SU-DHL-6 (cell line): ENCODE data around the gene MX2.

ENCODE experiments used
- H2AFZ ChIP-seq: fragments of 200-600 bp; sonication (generic); 2 replicates; pipeline ENCODE4 v1.6.1; 2014; ENCODE audit warnings: low read depth, mild to moderate bottlenecking, moderate library complexity, mixed read lengths, antibody characterized with exemption, low read length; ENCODE audit not compliant: severe bottlenecking
- H3F3A ChIP-seq: fragments of 200-600 bp; shearing (Covaris generic); 2 replicates; pipeline ENCODE4 v1.6.0; 2016; ENCODE audit warnings: antibody characterized with exemption, mild to moderate bottlenecking; ENCODE audit not compliant: insufficient read depth
- H3K27ac ChIP-seq: fragments of 200-600 bp; sonication (generic); 2 replicates; pipeline ENCODE4 v1.5.1; 2016; ENCODE audit warnings: low read depth, mild to moderate bottlenecking, low read length, moderate library complexity, mixed read lengths
- H3K27me3 ChIP-seq: fragments of 200-600 bp; sonication (generic), shearing (Covaris generic); 2 replicates; pipeline ENCODE4 v1.6.0; 2014; ENCODE audit warnings: mild to moderate bottlenecking, low read length
- H3K36me3 ChIP-seq: fragments of 200-600 bp; sonication (generic); 2 replicates; pipeline ENCODE4 v1.6.1; 2014; ENCODE audit warnings: mild to moderate bottlenecking, low read length, mixed read lengths
- H3K4me2 ChIP-seq: fragments of 300-600, 200-600 bp; shearing (Covaris generic), sonication (generic); 2 replicates; pipeline ENCODE4 v1.6.0; 2014; ENCODE audit warnings: low read length, low read depth, mild to moderate bottlenecking; ENCODE audit not compliant: poor library complexity, severe bottlenecking
- H3K4me3 ChIP-seq: fragments of 200-600 bp; sonication (generic); 2 replicates; pipeline ENCODE4 v1.5.1; 2014; ENCODE audit warnings: antibody characterized with exemption, low read length, mild to moderate bottlenecking, mixed read lengths; ENCODE audit not compliant: insufficient read depth, poor library complexity, severe bottlenecking
- H3K79me2 ChIP-seq: fragments of 200-600 bp; sonication (generic); 2 replicates; pipeline ENCODE4 v1.6.1; 2014; ENCODE audit warnings: mild to moderate bottlenecking, low read length, moderate library complexity; ENCODE audit not compliant: insufficient read depth
- H3K9ac ChIP-seq: fragments of 200-600 bp; sonication (generic); 2 replicates; pipeline ENCODE4 v1.7.0; 2014; ENCODE audit warnings: mild to moderate bottlenecking, low read length
- H3K9me2 ChIP-seq: fragments of 200-600 bp; sonication (generic); replicated peaks from 2 replicates; pipeline ENCODE4 v1.6.1; 2014; ENCODE audit warnings: low read length; ENCODE audit not compliant: insufficient read depth
- H3K9me3 ChIP-seq: fragments of 200-600 bp; sonication (generic); 2 replicates; pipeline ENCODE4 v1.6.1; 2014; ENCODE audit warnings: low read length, mixed read lengths; ENCODE audit not compliant: insufficient read depth
- H4K20me1 ChIP-seq: fragments of 200-600 bp; sonication (generic); 2 replicates; pipeline ENCODE4 v1.6.1; 2014; ENCODE audit warnings: low read depth, mild to moderate bottlenecking, antibody characterized with exemption, low read length, moderate library complexity, mixed read lengths
- EZH2phosphoT487 ChIP-seq: fragments of 200-600 bp; sonication (generic), shearing (Covaris generic); conservative IDR thresholded peaks from 2 replicates; pipeline ENCODE4 v1.6.1; 2018; ENCODE audit warnings: mild to moderate bottlenecking, antibody characterized with exemption, low read length, moderate library complexity, mixed read lengths
- TF ChIP-seq, protein P1 (sequence below): fragments of 200-600 bp; sonication (generic); IDR thresholded peaks from one replicate; pipeline ENCODE4 v1.5.1; 2017; ENCODE audit warnings: antibody characterized with exemption, mild to moderate bottlenecking, low read length, moderate library complexity; ENCODE audit not compliant: insufficient read depth, poor library complexity, severe bottlenecking

MX2 gene

GRCh38 chr21:41379901-41380300 lies 18.1 kb downstream of the MX2 start:
- no peak overlapping the region for H3K4me2 ChIP-seq
- H4K20me1 ChIP-seq: no peaks in the 10 kb centered on the region
- H3K36me3 ChIP-seq: peaks cover 1% of the 10 kb centered on the region; the same call in 1 of the 2 replicates
- no peak overlapping the region for H3K9ac ChIP-seq
- no peak for TF ChIP-seq EZH2phosphoT487
- TF ChIP-seq, protein P1, sequence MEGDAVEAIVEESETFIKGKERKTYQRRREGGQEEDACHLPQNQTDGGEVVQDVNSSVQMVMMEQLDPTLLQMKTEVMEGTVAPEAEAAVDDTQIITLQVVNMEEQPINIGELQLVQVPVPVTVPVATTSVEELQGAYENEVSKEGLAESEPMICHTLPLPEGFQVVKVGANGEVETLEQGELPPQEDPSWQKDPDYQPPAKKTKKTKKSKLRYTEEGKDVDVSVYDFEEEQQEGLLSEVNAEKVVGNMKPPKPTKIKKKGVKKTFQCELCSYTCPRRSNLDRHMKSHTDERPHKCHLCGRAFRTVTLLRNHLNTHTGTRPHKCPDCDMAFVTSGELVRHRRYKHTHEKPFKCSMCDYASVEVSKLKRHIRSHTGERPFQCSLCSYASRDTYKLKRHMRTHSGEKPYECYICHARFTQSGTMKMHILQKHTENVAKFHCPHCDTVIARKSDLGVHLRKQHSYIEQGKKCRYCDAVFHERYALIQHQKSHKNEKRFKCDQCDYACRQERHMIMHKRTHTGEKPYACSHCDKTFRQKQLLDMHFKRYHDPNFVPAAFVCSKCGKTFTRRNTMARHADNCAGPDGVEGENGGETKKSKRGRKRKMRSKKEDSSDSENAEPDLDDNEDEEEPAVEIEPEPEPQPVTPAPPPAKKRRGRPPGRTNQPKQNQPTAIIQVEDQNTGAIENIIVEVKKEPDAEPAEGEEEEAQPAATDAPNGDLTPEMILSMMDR: no peak
- H3K9me3 ChIP-seq: no peaks in the 10 kb centered on the region
- H3K4me3 ChIP-seq: no peak overlapping the region
- peaks cover 8% of the 10 kb centered on the region; the same call in 1 of the 2 replicates for H3K79me2 ChIP-seq
- no peak overlapping the region for H2AFZ ChIP-seq
- H3K27me3 ChIP-seq: no peaks in the 10 kb centered on the region
- no peaks in the 10 kb centered on the region for H3F3A ChIP-seq
- H3K9me2 ChIP-seq: no peaks in the 10 kb centered on the region
- no peak overlapping the region for H3K27ac ChIP-seq

DNA sequence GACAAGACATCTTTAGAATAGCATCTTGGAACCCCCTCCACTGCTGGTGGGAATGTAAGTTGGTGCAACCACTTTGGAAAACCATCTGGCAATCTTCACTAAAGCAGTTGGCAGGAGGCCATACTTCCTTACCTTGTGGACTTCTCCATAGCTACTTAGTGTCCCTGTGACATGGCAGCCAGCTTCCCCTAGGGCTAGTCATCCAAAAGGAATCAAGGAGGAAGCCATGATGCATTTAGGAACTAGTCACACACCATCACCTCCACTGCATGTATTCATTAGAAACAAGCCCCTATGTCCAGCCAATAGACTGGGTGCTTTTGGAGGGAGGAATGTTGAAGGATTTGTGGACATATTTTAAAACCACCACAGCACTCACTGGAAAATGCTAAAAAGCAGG lies 19.9 kb downstream of the MX2 start:
- Histone ChIP-seq H3K4me2 (no peak overlapping the region), H4K20me1 (no peaks in the 10 kb centered on the region), H3K9me2 (no peaks in the 10 kb centered on the region), H3K27me3 (no peaks in the 10 kb centered on the region), H2AFZ (no peak overlapping the region), H3K36me3 (peaks cover 3% of the 10 kb centered on the region; the same call in 1 of the 2 replicates), H3K9me3 (no peaks in the 10 kb centered on the region), H3K79me2 (no peaks in the 10 kb centered on the region), H3K4me3 (no peak overlapping the region), H3K9ac (no peak overlapping the region), H3K27ac (no peak overlapping the region), H3F3A (no peaks in the 10 kb centered on the region)
- TF ChIP-seq EZH2phosphoT487: no peak
- TF ChIP-seq, protein P1: no peak

DNA sequence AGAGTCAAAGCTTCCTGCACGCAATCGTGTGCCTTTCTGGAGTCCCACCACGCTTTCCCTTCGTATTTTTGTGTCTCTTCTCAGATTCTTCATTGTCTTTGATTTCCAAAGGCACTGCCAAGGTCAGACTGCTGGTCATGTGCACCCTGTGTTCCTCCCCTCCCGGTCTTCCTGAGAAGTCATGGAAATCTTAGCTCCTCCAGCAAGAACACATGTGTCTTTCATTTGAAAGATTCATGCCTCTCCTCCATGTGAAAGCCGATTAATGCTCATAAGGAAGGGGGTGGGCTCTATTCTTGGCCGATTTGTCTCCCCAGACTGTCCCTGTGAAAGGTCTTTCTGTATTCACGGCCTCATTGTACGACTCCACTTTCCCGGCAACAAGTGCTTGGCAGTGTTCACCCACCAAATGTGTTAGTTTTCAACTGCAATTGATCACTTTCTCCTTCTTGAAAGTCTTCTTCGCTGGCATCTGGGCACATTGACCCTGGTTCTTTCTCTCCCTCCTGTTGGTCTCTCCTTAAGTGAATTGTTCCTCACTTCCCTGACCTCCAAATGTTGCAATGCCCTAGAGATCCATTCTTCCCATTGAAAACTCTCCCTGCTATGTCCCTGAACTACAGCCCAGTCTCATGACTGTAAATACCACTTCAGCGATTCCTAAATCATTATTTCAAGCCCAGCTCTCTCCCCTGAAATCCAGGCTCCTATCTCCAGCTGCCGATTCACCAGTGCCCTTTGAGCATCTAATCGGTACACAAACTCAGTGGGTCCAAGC lies 25.4 kb downstream of the MX2 start:
- H3K27me3 ChIP-seq: no peaks in the 10 kb centered on the region
- no peaks in the 10 kb centered on the region for H3K9me3 ChIP-seq
- TF ChIP-seq, protein P1: no peak
- TF ChIP-seq EZH2phosphoT487: no peak
- H2AFZ ChIP-seq: no peak overlapping the region
- no peaks in the 10 kb centered on the region for H4K20me1 ChIP-seq
- H3K9ac ChIP-seq: no peak overlapping the region
- H3F3A ChIP-seq: no peaks in the 10 kb centered on the region
- H3K36me3 ChIP-seq: peaks cover 6% of the 10 kb centered on the region; the same call in 1 of the 2 replicates
- no peak overlapping the region for H3K4me3 ChIP-seq
- no peaks in the 10 kb centered on the region for H3K79me2 ChIP-seq
- H3K27ac ChIP-seq: no peak overlapping the region
- H3K9me2 ChIP-seq: no peaks in the 10 kb centered on the region
- no peak overlapping the region for H3K4me2 ChIP-seq
